K562 (cell line): ENCODE data around the gene OR8D2. TPM values are rescaled to one million over a fixed set of nuclear protein-coding genes. Genes with fewer than 3 reads are reported as not detected.

Experiments
- ATAC-seq: fragments of 200-7000 bp; cut with Tn5 transposase; 3 replicates; pipeline ENCODE4 v1.9.1; 2020; ENCODE audit warnings: moderate library complexity
- BruUV-seq: library from RNA; stranded (reverse); fragments of 400-500 nt; replicated peaks from 2 replicates; lab custom pipeline; 2021; lab: Mats Ljungman, UMichigan
- CTCF ChIA-PET: fragments of 300-600 bp; formaldehyde crosslinking; extraction: SDS; loops from one replicate; lab custom pipeline; 2021; ENCODE audit warnings: low intra/inter-chr PET ratio; lab: Yijun Ruan, JAX
- POLR2A ChIA-PET: fragments of 300-600, 350-650 bp; sonication (Branson Sonifier 250); formaldehyde crosslinking; extraction: SDS; loops from one replicate; lab custom pipeline; 2021; ENCODE audit warnings: antibody characterized with exemption, inconsistent platforms; lab: Yijun Ruan, JAX
- DNase-seq, 4 experiments: peaks; one replicate each; pipeline versions ENCODE4 v3.0.0 to v3.0.0-alpha.2; 2011 to 2018; ENCODE audit warnings: low spot score in 3 of 4, mixed read lengths in 3 of 4; ENCODE audit errors: extremely low read depth in 1 of 4
- FAIRE-seq: peaks from 2 replicates; lab custom pipeline; 2011; peaks lifted over from hg19 to GRCh38; lab: Jason Lieb, UNC
- H2AFZ ChIP-seq: 2 replicates; pipeline ENCODE4 v1.6.0; 2011; ENCODE audit warnings: low read depth, low read length, control low read depth, inconsistent platforms
- H3K27ac ChIP-seq: fragments of 200-600 bp; 3 replicates; pipeline ENCODE4 v1.8.0; 2011; ENCODE audit warnings: low read depth, mild to moderate bottlenecking, control low read depth, inconsistent platforms, low read length, moderate library complexity, mixed read lengths; ENCODE audit errors: extremely low read depth
- H3K27me3 ChIP-seq, 2 experiments: fragments of 300-600 bp in 1 of 2; 2 replicates in 1 of 2; 3 replicates in 1 of 2; pipeline versions ENCODE4 v1.6.0 to v1.8.0; 2011; ENCODE audit warnings: inconsistent platforms in 2 of 2, low read length in 2 of 2, mild to moderate bottlenecking in 1 of 2, mixed read lengths in 1 of 2, moderate library complexity in 1 of 2; ENCODE audit not compliant: control insufficient read depth in 2 of 2, insufficient read depth in 2 of 2
- H3K36me3 ChIP-seq: fragments of 300-600 bp; 3 replicates; pipeline ENCODE4 v1.8.0; 2011; ENCODE audit warnings: mild to moderate bottlenecking, low read length, inconsistent platforms; ENCODE audit not compliant: control insufficient read depth, insufficient read depth
- H3K4me1 ChIP-seq, 2 experiments: fragments of 200-600 bp in 1 of 2; replicated peaks in 1 of 2; 2 replicates in 1 of 2; 3 replicates in 1 of 2; pipeline versions ENCODE4 v1.5.1 to v1.8.0; 2011; ENCODE audit warnings: inconsistent platforms in 2 of 2, low read length in 2 of 2, mild to moderate bottlenecking in 1 of 2, mixed read lengths in 1 of 2, moderate library complexity in 1 of 2; ENCODE audit not compliant: control insufficient read depth in 2 of 2, insufficient read depth in 2 of 2
- H3K4me2 ChIP-seq: 2 replicates; pipeline ENCODE4 v1.6.1; 2011; ENCODE audit warnings: low read length, control low read depth, inconsistent platforms, mixed read lengths; ENCODE audit not compliant: insufficient read depth
- H3K4me3 ChIP-seq: fragments of 200-600 bp; sonication (generic), shearing (Covaris generic); 2 replicates; pipeline ENCODE4 v1.5.1; 2016; ENCODE audit warnings: control low read depth, inconsistent platforms
- H3K79me2 ChIP-seq: fragments of 200-600 bp; 3 replicates; pipeline ENCODE4 v1.8.0; 2011; ENCODE audit warnings: low read length, inconsistent platforms; ENCODE audit not compliant: control insufficient read depth, insufficient read depth
- H3K9ac ChIP-seq, 2 experiments: 2 replicates each; pipeline versions ENCODE4 v1.6.0 to v1.6.1; 2011; ENCODE audit warnings: low read depth in 2 of 2, low read length in 2 of 2, control low read depth in 1 of 2, inconsistent platforms in 1 of 2, mild to moderate bottlenecking in 1 of 2, mixed read lengths in 1 of 2; ENCODE audit not compliant: insufficient read depth in 1 of 2
- H3K9me1 ChIP-seq: one replicate; pipeline ENCODE4 v1.6.0; 2011; ENCODE audit warnings: inconsistent platforms, mild to moderate bottlenecking, low read length, moderate library complexity; ENCODE audit not compliant: control insufficient read depth, insufficient read depth
- H3K9me3 ChIP-seq: replicated peaks from 2 replicates; pipeline ENCODE4 v1.5.1; 2011; ENCODE audit warnings: low read depth, low read length, inconsistent platforms; ENCODE audit not compliant: control insufficient read depth, insufficient read depth
- H4K20me1 ChIP-seq: replicated peaks from 2 replicates; pipeline ENCODE4 v1.6.1; 2011; ENCODE audit warnings: low read length, inconsistent platforms, mixed read lengths; ENCODE audit not compliant: control insufficient read depth, insufficient read depth
- ESRRA ChIP-seq: fragments of 450-650 bp; IDR thresholded peaks from 2 replicates; pipeline ENCODE4 v1.6.1; 2014; ENCODE audit warnings: low read depth, mild to moderate bottlenecking, moderate library complexity, borderline replicate concordance
- ETS2 ChIP-seq: IDR thresholded peaks from 2 replicates; pipeline ENCODE4 v1.6.1; 2016; ENCODE audit warnings: borderline replicate concordance, missing genetic modification characterization, mild to moderate bottlenecking, moderate library complexity, missing compliant biosample characterization; ENCODE audit not compliant: poor library complexity, severe bottlenecking
- RAD21 ChIP-seq, 2 experiments: fragments of 250-450 bp in 1 of 2; fragments of 450-650 bp in 1 of 2; sonication (Bioruptor Pico) in 1 of 2; formaldehyde crosslinking in 1 of 2; IDR thresholded peaks in 1 of 2; conservative IDR thresholded peaks in 1 of 2; 2 replicates each; pipeline versions ENCODE4 v1.4.0 to v1.8.0; 2020 to 2022; ENCODE audit warnings: mild to moderate bottlenecking in 2 of 2, moderate library complexity in 1 of 2
- SNRNP70 ChIP-seq: fragments of 200-400 bp; formaldehyde crosslinking; optimal IDR thresholded peaks from 2 replicates; pipeline ENCODE3; 2017; ENCODE audit warnings: low read depth, low read length
- ZNF263 ChIP-seq: sonication (generic); formaldehyde crosslinking; IDR thresholded peaks from 2 replicates; pipeline ENCODE4 v1.8.0; 2022; ENCODE audit warnings: mild to moderate bottlenecking, missing genetic modification reagents, borderline replicate concordance
- WGBS: fragments of 100-300 bp; shearing (Covaris generic); methylation state at CpG from one replicate; pipeline ENCODE4 v1.1.6; 2016; ENCODE audit warnings: low coverage, mixed read lengths; ENCODE audit not compliant: insufficient coverage; ENCODE audit errors: missing lambda C conversion rate; 5-methylcytosine and 5-hydroxymethylcytosine counted together
- in situ Hi-C: fragments of 300-500 bp; cut with MboI; formaldehyde crosslinking; loops from 4 replicates; pipeline ENCODE4 v1.15.0; 2018; ENCODE audit warnings: inconsistent platforms, mixed read lengths
- intact Hi-C: fragments of 100-400 bp; cut with micrococcal nuclease; formaldehyde crosslinking; loops from 2 replicates; pipeline ENCODE4 v1.14.2; 2022
- polyA plus RNA-seq, 8 experiments: library from polyadenylated mRNA; depleted of rRNA in 4 of 8; stranded (reverse) in 5 of 8; unstranded in 3 of 8; fragments of >200 nt; fragmentation: Nextera tagmentation in 2 of 8; fragmentation: Illumina TruSeq in 1 of 8; extraction: Ambion mirVana in 2 of 8; extraction: Trizol in 1 of 8; gene quantifications; 2 replicates each; pipeline versions ENCODE4 v1.2.1 to v1.2.3, GENCODE V29; 2011 to 2014; ENCODE audit warnings: inconsistent platforms in 1 of 8, missing spikeins in 1 of 8
- total RNA-seq, 7 experiments: library from RNA; depleted of rRNA in 6 of 7; stranded (reverse); fragments of >200 nt in 6 of 7; fragmentation: Illumina TruSeq in 2 of 7; extraction: Trizol in 2 of 7; gene quantifications; 2 replicates each; pipeline versions ENCODE4 v1.2.1 to v1.2.3, GENCODE V29; 2011 to 2021; ENCODE audit warnings: low replicate concordance in 1 of 7
- TF ChIP-seq, protein P1 (sequence below), 3 experiments: IDR thresholded peaks in 2 of 3; conservative IDR thresholded peaks in 1 of 3; 2 replicates each; pipeline ENCODE4 v1.5.1; 2011 to 2012; ENCODE audit warnings: low read length in 3 of 3, mild to moderate bottlenecking in 3 of 3, control low read depth in 2 of 3, improper control_type of control experiment in 1 of 3, inconsistent platforms in 1 of 3, low read depth in 1 of 3, mixed read lengths in 1 of 3, moderate library complexity in 1 of 3; ENCODE audit not compliant: insufficient read depth in 2 of 3

OR8D2 gene
- total and polyA plus RNA-seq, 9 of the 15 experiments (the other 6 are each of a cell fraction or from before 2014, with no cell fraction given) = 0.06 to 0.21 TPM; not detected in 7

DNA sequence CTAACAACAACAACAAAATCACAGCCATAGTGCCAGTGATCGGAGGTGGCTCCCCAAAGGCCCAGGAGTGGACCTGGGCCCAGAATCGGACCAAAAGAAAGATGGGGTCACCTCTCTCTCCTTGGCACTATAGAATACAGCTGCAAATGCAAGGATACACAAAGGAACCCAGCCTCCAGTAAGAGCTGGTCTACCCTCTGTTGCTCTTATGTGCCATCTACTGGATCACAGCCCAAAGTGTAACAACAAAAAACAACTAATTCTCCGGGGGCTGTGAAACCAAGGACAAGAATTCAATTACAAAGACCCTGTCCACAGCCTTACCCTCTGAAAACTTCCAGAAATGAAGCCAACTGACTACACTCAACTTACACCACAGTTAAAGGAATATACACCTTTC, 42.2 kb downstream of the OR8D2 start:
- Histone ChIP-seq H2AFZ (no peak overlapping the region), H3K27me3 (no peaks in the 10 kb centered on the region), H3K4me3 (no peak overlapping the region), H3K36me3 (peaks cover 3% of the 10 kb centered on the region; the same call in 1 of the 3 replicates)
- in situ Hi-C loops = no loop called here
- ATAC-seq = no peak
- intact Hi-C loops = loop anchor here (2.0 to 5.0 kb wide), 3 partner anchors 71 to 206 kb away; no protein-coding TSS in a partner anchor
- 89% methylated on average over 3 of the region's 3 CpGs for WGBS
- DNase-seq = no peak
- TF ChIP-seq, protein P1, sequence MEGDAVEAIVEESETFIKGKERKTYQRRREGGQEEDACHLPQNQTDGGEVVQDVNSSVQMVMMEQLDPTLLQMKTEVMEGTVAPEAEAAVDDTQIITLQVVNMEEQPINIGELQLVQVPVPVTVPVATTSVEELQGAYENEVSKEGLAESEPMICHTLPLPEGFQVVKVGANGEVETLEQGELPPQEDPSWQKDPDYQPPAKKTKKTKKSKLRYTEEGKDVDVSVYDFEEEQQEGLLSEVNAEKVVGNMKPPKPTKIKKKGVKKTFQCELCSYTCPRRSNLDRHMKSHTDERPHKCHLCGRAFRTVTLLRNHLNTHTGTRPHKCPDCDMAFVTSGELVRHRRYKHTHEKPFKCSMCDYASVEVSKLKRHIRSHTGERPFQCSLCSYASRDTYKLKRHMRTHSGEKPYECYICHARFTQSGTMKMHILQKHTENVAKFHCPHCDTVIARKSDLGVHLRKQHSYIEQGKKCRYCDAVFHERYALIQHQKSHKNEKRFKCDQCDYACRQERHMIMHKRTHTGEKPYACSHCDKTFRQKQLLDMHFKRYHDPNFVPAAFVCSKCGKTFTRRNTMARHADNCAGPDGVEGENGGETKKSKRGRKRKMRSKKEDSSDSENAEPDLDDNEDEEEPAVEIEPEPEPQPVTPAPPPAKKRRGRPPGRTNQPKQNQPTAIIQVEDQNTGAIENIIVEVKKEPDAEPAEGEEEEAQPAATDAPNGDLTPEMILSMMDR (IDR thresholded peaks at IDR 0.05 in 2 of 3, conservative IDR thresholded peaks at IDR 0.05 in 1 of 3; ENCODE audit: insufficient read depth in 2 of 3, low read depth in 1 of 3, low read length in 3 of 3) = peak in 2 of 3 experiments; percentile 3 to 30; a peak in 2 of 6 replicates
- TF ChIP-seq ETS2 (tag) = no peak
- no peak for TF ChIP-seq SNRNP70
- TF ChIP-seq ESRRA = no peak
- peak; percentile 6 to 44; a peak in 2 of 4 replicates for TF ChIP-seq RAD21 (CRISPR knock-in tag; conservative IDR thresholded peaks at IDR 0.05 in 1 of 2, IDR thresholded peaks at IDR 0.05 in 1 of 2)
- no peak for TF ChIP-seq ZNF263 (CRISPR knock-in tag)
- TF ChIP-seq, all 486 proteins: peak for 2
- BruUV-seq = no TSS peak
- ChIA-PET CTCF (no interaction called here), POLR2A (no interaction called here)
- no peak overlapping the region for H3K4me2 ChIP-seq
- H4K20me1 ChIP-seq = no peaks in the 10 kb centered on the region
- no peak overlapping the region for H3K27ac ChIP-seq
- no peaks in the 10 kb centered on the region for H3K79me2 ChIP-seq
- H3K9ac ChIP-seq = no peak overlapping the region
- no peaks in the 10 kb centered on the region for H3K9me1 ChIP-seq
- no peak for FAIRE-seq
- H3K9me3 ChIP-seq = peaks cover 5% of the 10 kb centered on the region
- peaks cover 6 to 13% of the 10 kb centered on the region in 2 experiments for H3K4me1 ChIP-seq
